Immature natural killer cell (primary cell): ENCODE results near the gene SELENOM. TPM values are rescaled to one million over a fixed set of nuclear protein-coding genes. Genes with fewer than 3 reads are reported as not detected.
"Not testable (repeated sequence)": the region's sequence is repeated elsewhere in the genome, so short reads cannot be mapped to it uniquely, and the experiment has no call there.

Experiments
- DNase-seq, 3 donors: peaks; one replicate each; pipeline ENCODE4 v3.0.0; 2022; ENCODE audit warnings: mixed read lengths in 1 of 3
- H3K27ac Mint-ChIP-seq, 6 donors: one replicate each; pipeline ENCODE4 v1.8.0; 2020; ENCODE audit warnings: mixed read lengths in 6 of 6, mild to moderate bottlenecking in 5 of 6, inconsistent platforms in 4 of 6, moderate library complexity in 3 of 6
- H3K27me3 Mint-ChIP-seq, 3 donors: one replicate each; pipeline ENCODE4 v1.8.0; 2020 to 2021; ENCODE audit warnings: low read depth in 3 of 3, mild to moderate bottlenecking in 3 of 3, mixed read lengths in 3 of 3, moderate library complexity in 3 of 3, inconsistent platforms in 1 of 3
- H3K36me3 Mint-ChIP-seq, 3 donors: one replicate each; pipeline ENCODE4 v1.8.0; 2020; ENCODE audit warnings: mixed read lengths in 3 of 3, inconsistent platforms in 2 of 3, mild to moderate bottlenecking in 2 of 3
- H3K4me1 Mint-ChIP-seq, 2 donors: one replicate each; pipeline ENCODE4 v1.8.0; 2020; ENCODE audit warnings: inconsistent platforms in 2 of 2, mild to moderate bottlenecking in 2 of 2, mixed read lengths in 2 of 2, moderate library complexity in 1 of 2
- H3K4me3 Mint-ChIP-seq, 5 donors: one replicate each; pipeline ENCODE4 v1.8.0; 2020; ENCODE audit warnings: mild to moderate bottlenecking in 5 of 5, mixed read lengths in 5 of 5, inconsistent platforms in 3 of 5, moderate library complexity in 3 of 5
- H3K9me3 Mint-ChIP-seq, 6 donors: one replicate each; pipeline ENCODE4 v1.8.0; 2020; ENCODE audit warnings: mild to moderate bottlenecking in 6 of 6, mixed read lengths in 6 of 6, inconsistent platforms in 4 of 6, moderate library complexity in 3 of 6
- polyA plus RNA-seq, 3 donors: library from polyadenylated mRNA; unstranded; fragments of 300-500 nt; fragmentation: Illumina TruSeq; gene quantifications; one replicate each; pipeline ENCODE4 v1.2.3, GENCODE V29; 2021

Gene SELENOM
- polyA plus RNA-seq, 3 donors from 2014 or later = 24.1 to 51.0 (median 33.5) TPM

DNA sequence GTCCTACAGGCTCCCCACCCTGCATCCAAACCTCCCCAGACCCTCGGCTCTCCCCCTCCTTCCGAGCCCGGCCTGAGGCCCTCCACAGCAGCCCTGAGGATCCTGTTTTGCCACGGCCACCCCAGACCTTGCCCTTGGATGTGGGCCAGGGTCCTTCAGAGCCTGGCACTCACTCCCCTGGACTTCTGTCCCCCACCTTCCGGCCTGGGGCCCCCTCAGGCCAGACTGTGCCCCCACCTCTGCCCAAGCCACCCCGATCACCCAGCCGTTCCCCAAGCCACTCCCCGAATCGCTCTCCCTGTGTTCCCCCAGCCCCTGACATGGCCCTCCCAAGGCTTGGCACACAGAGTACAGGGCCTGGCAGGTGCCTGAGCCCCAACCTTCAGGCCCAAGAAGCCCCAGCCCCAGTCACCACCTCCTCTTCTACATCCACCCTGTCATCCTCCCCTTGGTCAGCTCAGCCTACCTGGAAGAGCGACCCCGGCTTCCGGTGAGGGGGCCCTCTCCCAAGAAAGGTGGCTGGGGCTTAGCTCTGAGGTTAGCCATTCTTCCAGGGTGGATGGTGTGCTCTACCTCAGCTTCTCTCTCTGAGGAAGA is 18.3 kb upstream of the SELENOM start:
- H3K27ac Mint-ChIP-seq = no peak overlapping the region

DNA sequence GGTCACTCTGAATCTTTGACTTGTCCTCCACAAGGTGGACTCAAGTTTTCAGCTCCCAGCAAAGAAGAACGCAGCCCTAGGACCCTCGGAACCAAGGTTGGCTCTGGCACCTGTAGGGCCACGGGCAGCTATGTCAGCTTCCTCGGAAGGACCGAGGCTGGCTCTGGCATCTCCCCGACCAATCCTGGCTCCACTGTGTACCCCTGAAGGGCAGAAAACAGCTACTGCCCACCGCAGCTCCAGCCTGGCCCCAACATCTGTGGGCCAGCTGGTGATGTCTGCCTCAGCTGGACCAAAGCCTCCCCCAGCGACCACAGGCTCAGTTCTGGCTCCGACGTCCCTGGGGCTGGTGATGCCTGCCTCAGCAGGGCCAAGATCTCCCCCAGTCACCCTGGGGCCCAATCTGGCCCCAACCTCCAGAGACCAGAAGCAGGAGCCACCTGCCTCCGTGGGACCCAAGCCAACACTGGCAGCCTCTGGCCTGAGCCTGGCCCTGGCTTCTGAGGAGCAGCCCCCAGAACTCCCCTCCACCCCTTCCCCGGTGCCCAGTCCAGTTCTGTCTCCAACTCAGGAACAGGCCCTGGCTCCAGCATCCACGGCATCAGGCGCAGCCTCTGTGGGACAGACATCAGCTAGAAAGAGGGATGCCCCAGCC is 17.6 kb upstream of the SELENOM start:
- no peaks in the 10 kb centered on the region for H3K9me3 Mint-ChIP-seq
- no peak for DNase-seq
- no peaks in the 10 kb centered on the region for H3K36me3 Mint-ChIP-seq
- H3K27ac Mint-ChIP-seq = no peak overlapping the region
- no peaks in the 10 kb centered on the region for H3K4me1 Mint-ChIP-seq
- H3K4me3 Mint-ChIP-seq = no peak overlapping the region
- H3K27me3 Mint-ChIP-seq = peaks cover 2% of the 10 kb centered on the region in 3 donors

More for the DNA sequence above, 18.3 kb upstream of the SELENOM start:
- no peak for DNase-seq
- H3K27me3 Mint-ChIP-seq = peaks cover 2% of the 10 kb centered on the region in 3 donors
- no peak overlapping the region for H3K4me3 Mint-ChIP-seq
- H3K36me3 Mint-ChIP-seq = no peaks in the 10 kb centered on the region
- no peaks in the 10 kb centered on the region for H3K4me1 Mint-ChIP-seq
- no peaks in the 10 kb centered on the region for H3K9me3 Mint-ChIP-seq

DNA sequence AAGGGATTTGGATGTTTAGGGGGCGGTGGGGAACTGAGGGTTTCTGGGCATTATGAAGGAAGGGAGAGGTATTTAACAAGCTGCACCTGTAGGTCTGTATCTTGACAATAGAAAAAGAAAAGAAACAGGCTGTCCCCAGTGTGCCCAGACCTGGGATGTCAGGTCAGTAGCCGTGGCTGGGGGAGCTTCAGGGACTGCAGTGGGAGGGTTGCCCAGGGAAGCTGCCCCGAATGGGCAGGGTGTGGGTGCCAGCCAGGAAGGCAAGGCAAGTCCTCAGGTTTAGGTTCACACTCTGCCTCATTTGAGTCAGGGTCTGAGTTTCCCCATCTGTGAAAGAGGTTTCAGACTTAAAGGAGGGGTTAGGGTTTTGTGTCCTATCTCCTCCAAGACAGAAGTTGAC is 16.9 kb upstream of the SELENOM start:
- DNase-seq = no peak
- Mint-ChIP-seq H3K4me1 (no peaks in the 10 kb centered on the region), H3K27ac (no peak overlapping the region), H3K9me3 (no peaks in the 10 kb centered on the region), H3K4me3 (no peak overlapping the region), H3K36me3 (no peaks in the 10 kb centered on the region), H3K27me3 (peaks cover 2 to 4% (median 2%) of the 10 kb centered on the region in 3 donors)

DNA sequence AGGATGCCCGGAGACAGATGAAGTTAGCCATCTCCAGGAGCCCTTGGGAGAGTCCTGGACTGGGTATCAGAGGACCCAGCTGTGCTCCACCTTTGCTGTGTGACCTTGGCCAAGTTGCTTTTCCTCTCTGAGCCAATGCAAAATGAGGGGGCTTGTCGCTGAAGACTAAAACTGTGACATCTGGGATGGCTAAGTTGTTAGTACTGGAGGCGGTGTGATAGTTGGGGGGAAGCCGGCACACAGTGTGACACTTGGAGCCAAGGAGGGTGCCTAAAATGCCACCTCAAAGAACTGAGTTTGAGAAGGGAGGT is 15.9 kb upstream of the SELENOM start:
- Mint-ChIP-seq H3K4me3 (no peak overlapping the region), H3K9me3 (no peaks in the 10 kb centered on the region), H3K36me3 (no peaks in the 10 kb centered on the region), H3K27me3 (peaks cover 2 to 6% (median 2%) of the 10 kb centered on the region in 3 donors), H3K4me1 (no peaks in the 10 kb centered on the region), H3K27ac (no peak overlapping the region)
- no peak for DNase-seq

DNA sequence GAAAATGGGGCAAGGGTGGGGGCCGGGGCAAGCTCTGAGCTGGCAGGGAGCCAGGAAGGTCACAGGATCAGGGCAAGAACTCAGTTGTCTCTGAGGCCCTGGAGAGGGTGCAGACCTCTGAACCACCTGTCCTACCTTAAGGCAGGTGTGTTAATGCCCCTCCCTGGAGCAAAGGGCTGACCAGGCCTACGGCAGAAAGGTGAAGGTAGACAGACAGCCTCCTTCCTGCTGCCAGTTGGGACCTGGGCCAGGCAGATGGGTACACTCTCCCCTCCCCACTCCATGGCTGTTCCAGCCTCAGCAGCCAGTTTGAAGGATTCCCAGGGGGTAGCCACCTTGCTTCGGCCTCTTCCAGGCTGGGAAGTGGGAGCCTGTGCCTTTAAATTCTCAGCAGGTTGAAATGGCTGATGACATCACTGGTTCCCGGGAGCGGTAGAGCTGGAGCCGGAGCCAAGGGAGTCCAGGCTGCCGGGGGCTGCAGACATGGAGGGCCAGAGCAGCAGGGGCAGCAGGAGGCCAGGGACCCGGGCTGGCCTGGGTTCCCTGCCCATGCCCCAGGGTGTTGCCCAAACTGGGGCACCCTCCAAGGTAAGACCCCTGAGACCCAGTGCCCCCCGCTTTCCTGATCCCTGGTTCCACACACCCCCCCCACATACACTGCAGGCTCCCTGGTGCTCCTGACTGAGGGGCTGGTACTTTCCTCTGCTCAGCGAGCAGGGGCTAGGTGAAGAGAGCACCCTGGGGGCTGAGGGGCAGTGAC is 15.3 kb upstream of the SELENOM start, which contains the start of gene INPP5J:
TSS of gene INPP5J (plus strand) at position 435 of the 760 bp plus-strand sequence. CDS start at position 484, 49 bp downstream.
- H3K4me1 Mint-ChIP-seq = no peaks in the 10 kb centered on the region
- no peak within 1 kb of the TSS for H3K4me3 Mint-ChIP-seq
- H3K36me3 Mint-ChIP-seq = no peaks in the 10 kb centered on the region
- peaks cover 2 to 6% (median 2%) of the 10 kb centered on the region in 3 donors for H3K27me3 Mint-ChIP-seq
- H3K9me3 Mint-ChIP-seq = no peaks in the 10 kb centered on the region
- DNase-seq = no peak
- no peak within 1 kb of the TSS for H3K27ac Mint-ChIP-seq

DNA sequence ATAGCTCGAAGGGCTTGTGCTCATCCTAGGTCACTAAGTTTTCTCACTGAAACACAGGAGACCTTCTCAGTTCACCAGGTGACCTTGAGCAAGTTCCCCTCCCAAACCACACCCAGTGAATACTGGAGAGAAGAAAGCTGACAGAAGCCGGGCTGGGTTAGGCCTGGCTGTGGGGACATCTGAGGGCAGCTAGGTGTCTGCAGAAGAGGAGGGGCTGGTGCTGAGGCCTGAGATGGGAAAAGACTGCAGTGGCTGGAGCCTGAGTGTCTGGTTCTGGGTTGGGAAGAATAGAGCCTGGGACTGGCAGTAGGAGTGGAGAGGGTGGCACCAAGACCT is 14.8 kb upstream of the SELENOM start:
- Mint-ChIP-seq H3K36me3 (no peaks in the 10 kb centered on the region), H3K9me3 (no peaks in the 10 kb centered on the region), H3K27me3 (peaks cover 2 to 5% (median 2%) of the 10 kb centered on the region in 3 donors), H3K4me3 (no peak overlapping the region), H3K4me1 (no peaks in the 10 kb centered on the region), H3K27ac (no peak overlapping the region)
- DNase-seq = no peak

DNA sequence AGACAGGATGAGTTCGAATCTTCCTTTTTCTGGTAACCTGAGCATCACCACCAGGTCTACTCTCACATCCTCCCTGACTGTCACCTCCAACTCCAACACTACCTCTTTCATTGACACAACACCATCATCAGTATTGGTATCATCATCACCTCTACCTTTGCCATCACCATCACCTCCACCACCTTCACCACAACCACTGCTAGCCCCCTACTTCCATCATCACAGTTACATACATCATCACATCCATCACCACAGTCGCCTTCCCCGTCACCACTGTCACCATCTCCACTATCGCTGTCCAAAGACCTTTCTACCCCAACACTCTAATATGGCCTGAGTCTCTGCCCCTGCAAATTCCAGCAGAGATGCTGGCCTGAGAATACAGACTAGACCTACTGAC is 14.0 kb upstream of the SELENOM start:
- Mint-ChIP-seq H3K9me3 (no peaks in the 10 kb centered on the region), H3K27ac (no peak overlapping the region), H3K27me3 (peaks cover 2 to 4% (median 2%) of the 10 kb centered on the region in 3 donors), H3K4me3 (no peak overlapping the region), H3K4me1 (no peaks in the 10 kb centered on the region), H3K36me3 (no peaks in the 10 kb centered on the region)
- no peak for DNase-seq

DNA sequence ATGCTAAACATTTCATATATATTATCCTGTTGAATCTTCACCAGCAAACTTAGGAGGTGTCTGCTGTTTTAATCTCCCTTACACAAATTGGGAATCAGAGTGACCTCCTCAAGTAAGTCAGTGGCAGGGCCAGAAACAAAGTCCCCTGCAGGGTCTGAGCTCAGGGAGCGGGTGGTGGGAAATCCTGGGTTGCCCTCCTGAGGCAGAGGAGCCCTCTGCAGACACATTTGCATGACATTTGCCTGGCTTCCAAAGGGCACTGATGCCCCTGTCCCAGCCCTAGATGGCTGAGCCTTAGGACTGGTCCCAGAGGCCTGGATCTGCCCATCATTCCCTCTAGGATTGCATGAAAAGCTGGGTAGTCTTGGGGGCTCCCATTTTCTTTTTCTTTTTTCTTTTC is 13.3 kb upstream of the SELENOM start:
- H3K4me3 Mint-ChIP-seq = no peak overlapping the region
- no peak for DNase-seq
- peaks cover under 1 to 4% (median 2%) of the 10 kb centered on the region in 3 donors for H3K27me3 Mint-ChIP-seq
- H3K4me1 Mint-ChIP-seq = no peaks in the 10 kb centered on the region
- no peaks in the 10 kb centered on the region for H3K9me3 Mint-ChIP-seq
- H3K27ac Mint-ChIP-seq = no peak overlapping the region
- H3K36me3 Mint-ChIP-seq = no peaks in the 10 kb centered on the region

DNA sequence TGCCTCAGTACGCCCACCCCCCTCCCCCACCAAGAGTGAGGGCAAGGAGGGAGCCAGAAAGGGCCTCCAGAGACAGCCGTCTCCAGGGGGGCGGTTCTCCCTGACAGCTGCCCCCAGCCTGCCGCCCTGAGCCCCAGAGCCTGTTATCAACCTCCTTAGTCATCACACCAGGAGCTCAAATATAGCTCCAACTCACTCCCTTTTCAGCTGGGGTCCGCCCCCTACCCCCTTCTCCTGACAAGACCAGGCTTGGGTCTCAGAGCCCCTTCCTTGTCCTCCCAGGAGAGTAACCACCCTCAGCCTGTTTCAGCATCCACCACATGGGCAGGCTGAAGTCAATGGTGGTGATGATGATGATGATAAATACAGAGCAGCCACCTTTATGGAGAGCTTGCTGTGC is 12.9 kb upstream of the SELENOM start:
- Mint-ChIP-seq H3K27ac (no peak overlapping the region), H3K4me3 (no peak overlapping the region), H3K27me3 (peaks cover 0 to 4% (median 0%) of the 10 kb centered on the region in 3 donors), H3K9me3 (no peaks in the 10 kb centered on the region), H3K36me3 (no peaks in the 10 kb centered on the region), H3K4me1 (no peaks in the 10 kb centered on the region)
- DNase-seq = no peak

DNA sequence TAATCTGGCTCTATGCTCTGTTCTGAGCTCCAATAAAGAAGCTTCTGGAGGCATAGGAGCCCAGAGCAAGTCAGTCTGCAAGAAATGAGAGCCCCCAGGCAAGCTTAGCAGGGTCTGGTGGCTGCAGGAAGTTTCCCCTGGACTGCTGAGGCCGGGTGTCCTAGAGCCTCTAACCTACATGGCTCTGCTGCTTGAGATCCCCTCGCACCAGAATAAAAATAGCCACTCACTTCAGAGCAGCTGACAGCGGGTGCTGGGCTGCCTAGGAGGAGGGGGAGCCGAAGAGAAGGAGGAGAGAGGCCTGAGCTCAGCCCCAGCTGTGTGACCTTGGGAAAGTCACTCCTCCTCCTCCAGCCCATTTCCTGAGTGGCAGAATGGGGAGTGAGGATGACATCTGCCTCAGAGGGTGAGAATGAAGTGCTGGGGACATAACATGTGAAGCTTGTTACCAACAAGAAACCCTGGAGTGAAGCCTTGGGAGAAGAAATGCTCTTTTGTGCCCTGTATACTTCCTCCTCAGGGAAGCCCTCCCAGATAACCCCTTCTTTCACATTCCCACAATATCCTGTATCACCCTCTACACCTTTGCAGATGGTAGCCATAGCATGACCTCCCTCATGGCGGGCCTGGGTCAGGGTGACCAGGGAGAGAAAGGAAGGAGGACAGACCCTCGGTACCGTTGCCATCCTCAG is 11.8 kb upstream of the SELENOM start:
- Mint-ChIP-seq H3K4me3 (no peak overlapping the region), H3K27me3 (peaks cover 0 to 4% (median 0%) of the 10 kb centered on the region in 3 donors), H3K9me3 (no peaks in the 10 kb centered on the region), H3K36me3 (no peaks in the 10 kb centered on the region), H3K27ac (no peak overlapping the region), H3K4me1 (no peaks in the 10 kb centered on the region)
- no peak for DNase-seq

DNA sequence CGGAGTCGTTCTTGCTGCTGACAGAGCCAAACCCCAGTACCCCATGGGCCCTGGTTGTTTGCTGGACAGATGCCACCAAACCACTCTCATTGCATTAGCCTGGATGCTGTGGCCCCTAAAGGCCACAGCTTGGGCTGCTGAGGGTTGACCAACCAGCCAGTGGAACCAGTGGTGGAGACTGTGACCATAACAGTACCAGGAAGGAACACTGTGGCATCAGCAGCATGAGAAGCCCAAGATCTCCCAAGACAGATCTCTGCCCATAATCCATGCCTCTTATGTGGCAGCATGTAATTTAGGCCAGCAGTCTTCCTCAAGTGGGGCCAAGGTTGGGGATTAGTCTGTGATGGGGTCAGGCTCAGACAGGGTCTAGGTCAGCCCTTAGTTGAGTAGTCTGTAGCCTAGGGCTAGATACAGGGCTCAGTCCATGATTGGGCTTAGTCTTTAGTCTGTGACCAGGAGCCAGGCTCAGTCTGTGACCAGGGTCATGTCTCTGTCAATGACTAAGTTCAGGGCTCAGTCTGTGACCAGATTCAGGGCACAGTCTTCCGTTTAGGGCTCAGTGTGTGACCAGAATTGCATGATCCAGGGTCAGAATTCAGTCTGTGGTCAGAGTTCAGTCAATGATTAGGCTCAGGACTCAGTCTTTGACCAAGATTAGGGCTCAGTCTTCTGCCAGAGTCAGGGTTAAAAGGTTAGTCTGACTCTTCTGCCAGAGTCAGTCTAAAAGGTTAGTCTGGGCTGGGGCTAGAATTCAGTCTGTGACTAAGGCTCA is 10.9 kb upstream of the SELENOM start:
- Mint-ChIP-seq H3K27ac (no peak overlapping the region), H3K27me3 (peaks cover 0 to 4% (median 1%) of the 10 kb centered on the region in 3 donors)

DNA sequence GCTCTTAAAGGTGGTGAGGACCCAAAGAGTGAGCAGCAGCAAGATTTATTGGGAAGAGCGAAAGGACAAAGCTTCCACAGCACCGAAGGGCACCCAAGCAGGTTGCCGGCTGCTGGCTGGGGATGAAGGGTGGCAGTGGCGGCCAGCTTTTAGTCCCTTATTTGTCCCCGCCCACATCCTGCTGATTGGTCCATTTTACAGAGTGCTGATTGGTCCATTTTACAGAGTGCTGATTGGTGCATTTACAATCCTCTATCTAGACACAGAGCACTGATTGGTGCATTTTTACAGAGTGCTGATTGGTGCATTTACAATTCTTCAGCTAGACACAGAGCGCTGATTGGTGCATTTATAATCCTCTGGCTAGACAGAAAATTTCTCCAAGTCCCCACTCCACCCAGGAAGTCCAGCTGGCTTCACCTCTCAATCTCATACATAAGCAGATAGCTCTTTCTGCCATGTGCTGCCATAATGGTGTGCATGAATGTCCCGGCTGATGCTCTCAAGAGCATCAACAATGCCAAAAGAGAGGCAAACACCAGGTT is 5.3 kb upstream of the SELENOM start:
- H3K4me1 Mint-ChIP-seq = not testable (repeated sequence)

More for the DNA sequence above, 10.9 kb upstream of the SELENOM start:
- Mint-ChIP-seq H3K9me3 (no peaks in the 10 kb centered on the region), H3K36me3 (no peaks in the 10 kb centered on the region), H3K4me3 (no peak overlapping the region), H3K4me1 (no peaks in the 10 kb centered on the region)
- DNase-seq = no peak

DNA sequence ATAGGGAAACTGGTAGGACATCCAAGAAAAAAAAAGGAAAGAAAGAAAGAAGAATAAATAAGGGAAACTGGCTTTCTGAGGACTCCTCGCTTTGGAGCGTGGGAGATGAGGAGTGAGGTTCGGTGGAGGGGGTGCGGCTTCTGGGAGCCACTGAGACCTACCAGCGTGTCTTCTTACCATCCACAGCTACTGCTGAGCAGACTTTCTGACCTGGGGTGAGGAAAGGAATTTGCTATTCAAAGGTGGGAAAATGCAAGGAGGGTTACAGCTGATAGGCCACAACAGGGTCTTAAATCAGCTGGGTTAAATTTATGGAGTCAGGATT is 488 bp upstream of the SELENOM start:
- Mint-ChIP-seq H3K27me3 (peaks cover 2 to 9% (median 5%) of the 10 kb centered on the region in 3 donors), H3K36me3 (no peaks in the 10 kb centered on the region), H3K27ac (peak overlapping the region in 5 of 6 donors; percentile 39 to 84 (median 75)), H3K4me1 (peaks cover 15 to 18% of the 10 kb centered on the region in 2 donors), H3K4me3 (peak overlapping the region; percentile 87 to 95 (median 93)), H3K9me3 (peaks cover 0 to 3% (median 0%) of the 10 kb centered on the region in 6 donors)
- no peak for DNase-seq

More for the DNA sequence above, 5.3 kb upstream of the SELENOM start:
- not testable (repeated sequence) for H3K4me3 Mint-ChIP-seq, H3K36me3 Mint-ChIP-seq, H3K9me3 Mint-ChIP-seq, DNase-seq, H3K27me3 Mint-ChIP-seq, H3K27ac Mint-ChIP-seq
